ENCODE data around the gene KRTAP5-1. TPM values are rescaled to one million over a fixed set of nuclear protein-coding genes. Genes with fewer than 3 reads are reported as not detected.
A peak's percentile ranks its signal among the peaks of the same experiment; 100 is the strongest.
"Not testable (repeated sequence)": the region's sequence is repeated elsewhere in the genome, so short reads cannot be mapped to it uniquely, and the experiment has no call there.

KRTAP5-1 gene
- total and polyA plus RNA-seq, 8 donors: 0.46 TPM; not detected in 7

DNA sequence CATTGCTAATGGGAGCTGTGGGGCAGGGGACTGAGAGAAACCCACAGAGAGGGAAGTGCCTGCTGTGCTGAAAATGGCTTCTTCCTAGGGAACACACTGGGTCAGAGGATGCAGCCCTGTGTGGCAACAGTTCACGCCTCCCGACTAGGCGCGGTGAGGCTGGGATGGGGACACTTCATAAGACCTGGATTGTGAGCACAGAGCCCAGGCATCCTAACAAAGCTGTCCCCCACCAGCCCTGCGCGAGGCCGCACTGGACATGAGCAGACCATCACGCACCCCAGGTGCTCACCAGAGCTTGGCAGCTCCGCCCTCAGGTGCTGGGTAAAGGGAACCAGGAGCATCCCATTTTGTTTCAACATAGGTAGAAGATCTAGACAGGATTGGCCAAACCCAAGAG is 38.6 kb upstream of the KRTAP5-1 start:
- no peaks in the 10 kb centered on the region for H3K27me3 ChIP-seq
- H3K27ac ChIP-seq: no peak overlapping the region
- no peak for FAIRE-seq
- WGBS, 2 donors: 78 to 86% methylated on average over 9 of the region's 9 CpGs
- TF ChIP-seq, protein P1, sequence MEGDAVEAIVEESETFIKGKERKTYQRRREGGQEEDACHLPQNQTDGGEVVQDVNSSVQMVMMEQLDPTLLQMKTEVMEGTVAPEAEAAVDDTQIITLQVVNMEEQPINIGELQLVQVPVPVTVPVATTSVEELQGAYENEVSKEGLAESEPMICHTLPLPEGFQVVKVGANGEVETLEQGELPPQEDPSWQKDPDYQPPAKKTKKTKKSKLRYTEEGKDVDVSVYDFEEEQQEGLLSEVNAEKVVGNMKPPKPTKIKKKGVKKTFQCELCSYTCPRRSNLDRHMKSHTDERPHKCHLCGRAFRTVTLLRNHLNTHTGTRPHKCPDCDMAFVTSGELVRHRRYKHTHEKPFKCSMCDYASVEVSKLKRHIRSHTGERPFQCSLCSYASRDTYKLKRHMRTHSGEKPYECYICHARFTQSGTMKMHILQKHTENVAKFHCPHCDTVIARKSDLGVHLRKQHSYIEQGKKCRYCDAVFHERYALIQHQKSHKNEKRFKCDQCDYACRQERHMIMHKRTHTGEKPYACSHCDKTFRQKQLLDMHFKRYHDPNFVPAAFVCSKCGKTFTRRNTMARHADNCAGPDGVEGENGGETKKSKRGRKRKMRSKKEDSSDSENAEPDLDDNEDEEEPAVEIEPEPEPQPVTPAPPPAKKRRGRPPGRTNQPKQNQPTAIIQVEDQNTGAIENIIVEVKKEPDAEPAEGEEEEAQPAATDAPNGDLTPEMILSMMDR (IDR thresholded peaks at IDR 0.05): no peak
- H3K9me3 ChIP-seq: no peaks in the 10 kb centered on the region
- ATAC-seq: no peak
- H3K4me1 ChIP-seq: no peaks in the 10 kb centered on the region
- no peaks in the 10 kb centered on the region for H3K36me3 ChIP-seq
- H3K4me3 ChIP-seq: no peak overlapping the region
- intact Hi-C loops (cut with DNase I): no loop called here
- DNase-seq: no peak

DNA sequence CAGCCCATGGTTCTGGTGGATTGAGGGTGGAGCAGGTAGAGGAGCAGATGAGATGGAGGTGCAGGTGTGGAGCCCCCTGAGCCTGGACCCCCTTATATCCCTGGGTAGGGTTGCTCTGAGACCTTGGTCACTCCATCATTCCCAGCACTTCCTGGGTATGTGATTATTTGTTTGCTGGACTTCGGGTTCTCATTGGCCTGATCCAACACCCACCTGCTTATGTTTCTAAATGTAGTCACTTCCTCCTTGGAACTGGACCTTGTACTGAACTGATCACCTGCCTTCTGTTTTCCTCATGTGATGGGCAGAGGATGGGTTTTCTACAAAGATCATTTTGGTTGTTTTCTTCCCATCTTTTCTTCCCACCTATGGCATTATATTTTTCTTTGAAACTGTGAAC is 37.0 kb upstream of the KRTAP5-1 start, which contains the start of gene KRTAP5-4:
Gene KRTAP5-4 (minus strand): TSS at position 53 of the 400 bp plus-strand sequence. CDS start 45 bp downstream, at position 8.
- FAIRE-seq: no peak
- H3K27me3 ChIP-seq: no peaks in the 10 kb centered on the region
- TF ChIP-seq, protein P1 (IDR thresholded peaks at IDR 0.05): no peak
- H3K27ac ChIP-seq: no peak within 1 kb of the TSS
- H3K9me3 ChIP-seq: no peaks in the 10 kb centered on the region
- no peak within 1 kb of the TSS for H3K4me3 ChIP-seq
- no peak for DNase-seq
- H3K36me3 ChIP-seq: no peaks in the 10 kb centered on the region
- H3K4me1 ChIP-seq: no peaks in the 10 kb centered on the region
- WGBS, 2 donors: 13 to 20% methylated on average over 1 of the region's 1 CpG
- intact Hi-C loops (cut with DNase I): no loop called here
- ATAC-seq: peak in 3 of 4 donors; percentile 44 to 69 (median 49)

- FAIRE-seq: no peak
- DNase-seq: no peak
- Histone ChIP-seq H3K36me3 (no peaks in the 10 kb centered on the region), H3K4me1 (no peaks in the 10 kb centered on the region), H3K9me3 (no peaks in the 10 kb centered on the region), H3K4me3 (no peak overlapping the region), H3K27me3 (no peaks in the 10 kb centered on the region), H3K27ac (no peak overlapping the region)
- intact Hi-C loops (cut with DNase I): no loop called here
- 57 to 65% methylated on average over 10 of the region's 10 CpGs for WGBS, 2 donors
- TF ChIP-seq, protein P1 (IDR thresholded peaks at IDR 0.05): no peak
- ATAC-seq: no peak
Measured at GRCh38 chr11:1619449-1619848, 34.4 kb upstream of the KRTAP5-1 start.

DNA sequence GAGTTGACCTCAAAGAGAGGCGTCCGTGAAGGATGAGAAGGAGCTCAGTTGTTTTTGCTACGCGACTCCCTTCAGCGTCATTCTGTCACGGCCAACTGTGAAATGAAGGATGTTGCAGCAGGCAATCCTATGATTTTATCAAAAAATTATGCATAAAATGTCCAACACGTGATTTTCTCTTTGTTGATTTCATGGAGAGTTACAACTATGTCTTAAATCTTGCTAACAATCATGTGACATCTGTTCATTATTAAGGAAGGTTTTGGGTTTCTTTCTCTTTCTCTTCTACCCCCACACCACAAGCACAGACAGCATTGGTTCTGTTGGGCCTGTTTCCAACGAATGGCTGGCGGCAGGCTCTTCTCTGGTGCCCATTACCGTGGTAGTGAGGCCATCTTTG is 33.1 kb upstream of the KRTAP5-1 start:
- DNase-seq: no peak
- Histone ChIP-seq H3K9me3 (no peaks in the 10 kb centered on the region), H3K4me3 (no peak overlapping the region), H3K27ac (no peak overlapping the region), H3K27me3 (no peaks in the 10 kb centered on the region), H3K36me3 (no peaks in the 10 kb centered on the region), H3K4me1 (no peaks in the 10 kb centered on the region)
- no peak for ATAC-seq
- intact Hi-C loops (cut with DNase I): no loop called here
- WGBS, 2 donors: 82% methylated on average over 10 of the region's 10 CpGs
- TF ChIP-seq, protein P1 (IDR thresholded peaks at IDR 0.05): no peak
- FAIRE-seq: no peak

GRCh38 chr11:1608363-1608762 is 23.3 kb upstream of the KRTAP5-1 start, which contains the start of gene KRTAP5-3:
Gene KRTAP5-3 (minus strand): TSS chr11:1608463. CDS start chr11:1608385, 78 bp downstream.
- ATAC-seq (no peak), DNase-seq (no peak), FAIRE-seq (no peak)
- no peak within 1 kb of the TSS for H3K27ac ChIP-seq
- intact Hi-C loops (cut with DNase I): no loop called here
- no peaks in the 10 kb centered on the region for H3K36me3 ChIP-seq
- H3K4me1 ChIP-seq: no peaks in the 10 kb centered on the region
- no peaks in the 10 kb centered on the region for H3K27me3 ChIP-seq
- TF ChIP-seq, protein P1 (IDR thresholded peaks at IDR 0.05): no peak
- WGBS, 2 donors: 54 to 60% methylated on average over 4 of the region's 4 CpGs
- no peak within 1 kb of the TSS for H3K4me3 ChIP-seq
- H3K9me3 ChIP-seq: no peaks in the 10 kb centered on the region

GRCh38 chr11:1607901-1608300 is 22.8 kb upstream of the KRTAP5-1 start:
- FAIRE-seq; ATAC-seq; H3K27ac ChIP-seq; H3K36me3 ChIP-seq; H3K27me3 ChIP-seq; intact Hi-C loops (cut with DNase I); H3K4me3 ChIP-seq; DNase-seq; H3K9me3 ChIP-seq; H3K4me1 ChIP-seq: not testable (repeated sequence)
- 46 to 67% methylated on average over 5 of the region's 5 CpGs for WGBS, 2 donors

- H3K9me3 ChIP-seq; DNase-seq; FAIRE-seq; ATAC-seq; H3K36me3 ChIP-seq; H3K27me3 ChIP-seq; H3K4me3 ChIP-seq; H3K27ac ChIP-seq; H3K4me1 ChIP-seq; intact Hi-C loops (cut with DNase I): not testable (repeated sequence)
- WGBS, 2 donors: 64 to 69% methylated on average over 18 of the region's 18 CpGs
Measured at GRCh38 chr11:1607156-1607845, 22.2 kb upstream of the KRTAP5-1 start.

Data from pancreas (tissue), 10 donors.